SK-N-SH (cell line): ENCODE results near the gene PGGHG.

Source experiments
- CTCF ChIP-seq: fragments of 200-600 bp; sonication (generic); IDR thresholded peaks from 2 replicates; pipeline ENCODE4 v1.6.1; 2017; ENCODE audit warnings: antibody characterized with exemption, mild to moderate bottlenecking, moderate library complexity
- EP300 ChIP-seq, 2 experiments: IDR thresholded peaks; 2 replicates each; pipeline versions ENCODE4 v1.4.0 to v1.6.1; 2012; ENCODE audit warnings: borderline replicate concordance in 1 of 2, low read depth in 1 of 2, low read length in 1 of 2
- EZH2phosphoT487 ChIP-seq: fragments of 200-600 bp; sonication (generic); IDR thresholded peaks from 2 replicates; pipeline ENCODE4 v1.6.1; 2017; ENCODE audit warnings: low read depth, mixed run types, mild to moderate bottlenecking, antibody characterized with exemption, moderate library complexity, borderline replicate concordance
- MAX ChIP-seq: IDR thresholded peaks from 2 replicates; pipeline ENCODE4 v1.4.0; 2012; ENCODE audit warnings: low read depth
- NRF1 ChIP-seq: IDR thresholded peaks from 2 replicates; pipeline ENCODE4 v1.6.1; 2012; ENCODE audit warnings: low read depth, mild to moderate bottlenecking, low read length
- POLR2AphosphoS5 ChIP-seq: IDR thresholded peaks from 2 replicates; pipeline ENCODE4 v1.6.1; 2012; ENCODE audit warnings: low read depth, low read length
- RAD21 ChIP-seq: IDR thresholded peaks from 2 replicates; pipeline ENCODE4 v1.6.1; 2012; ENCODE audit warnings: mild to moderate bottlenecking, low read length
- RCOR1 ChIP-seq: fragments of 150-350 bp; IDR thresholded peaks from 2 replicates; pipeline ENCODE4 v1.6.1; 2017; ENCODE audit warnings: antibody characterized with exemption, low read length
- TAF1 ChIP-seq: IDR thresholded peaks from 2 replicates; pipeline ENCODE4 v1.6.1; 2012; ENCODE audit warnings: low read depth, mild to moderate bottlenecking, low read length, moderate library complexity, borderline replicate concordance
- TEAD4 ChIP-seq: IDR thresholded peaks from 2 replicates; pipeline ENCODE4 v1.4.0; 2012; ENCODE audit warnings: mild to moderate bottlenecking, borderline replicate concordance; ENCODE audit not compliant: insufficient read depth
- ZBTB33 ChIP-seq: IDR thresholded peaks from 2 replicates; pipeline ENCODE4 v1.4.0; 2012; ENCODE audit warnings: low read depth, borderline replicate concordance

GRCh38 chr11:316891-317301 is 28.0 kb downstream of the PGGHG start:
- no peak for TF ChIP-seq NRF1
- no peak for TF ChIP-seq MAX
- no peak for TF ChIP-seq TAF1
- TF ChIP-seq EP300 (IDR thresholded peaks at IDR 0.05; ENCODE audit: borderline replicate concordance in 1 of 2, low read depth in 1 of 2, low read length in 1 of 2): no peak
- TF ChIP-seq CTCF: no peak
- TF ChIP-seq ZBTB33: no peak
- no peak for TF ChIP-seq EZH2phosphoT487
- TF ChIP-seq TEAD4: no peak
- no peak for TF ChIP-seq RCOR1
- no peak for TF ChIP-seq POLR2AphosphoS5
- TF ChIP-seq RAD21: no peak
